Karpas-422 (cell line): Measurements from ENCODE around the gene CACNA2D3. TPM values are rescaled to one million over a fixed set of nuclear protein-coding genes. Genes with fewer than 3 reads are reported as not detected.
A peak's percentile ranks its signal among the peaks of the same experiment; 100 is the strongest.
"Not testable (repeated sequence)": the region's sequence is repeated elsewhere in the genome, so short reads cannot be mapped to it uniquely, and the experiment has no call there.

Experiments
- DNase-seq: peaks from one replicate; pipeline ENCODE4 v3.0.0-alpha.2; 2015
- H2AFZ ChIP-seq: fragments of 200-600 bp; sonication (generic); 2 replicates; pipeline ENCODE4 v1.6.1; 2014; ENCODE audit warnings: antibody characterized with exemption, low read length, mixed read lengths
- H3K27ac ChIP-seq: fragments of 200-600 bp; sonication (generic); 2 replicates; pipeline ENCODE4 v1.5.1; 2014; ENCODE audit warnings: mild to moderate bottlenecking, low read length, moderate library complexity
- H3K27me3 ChIP-seq: fragments of 200-600 bp; sonication (generic); 2 replicates; pipeline ENCODE4 v1.6.1; 2014; ENCODE audit warnings: low read length, mixed read lengths
- H3K36me3 ChIP-seq: fragments of 200-600 bp; sonication (generic); 2 replicates; pipeline ENCODE4 v1.6.1; 2014; ENCODE audit warnings: low read length, mixed read lengths; ENCODE audit not compliant: insufficient read depth
- H3K4me1 ChIP-seq: fragments of 200-600 bp; sonication (generic); 2 replicates; pipeline ENCODE4 v1.6.1; 2014; ENCODE audit warnings: mild to moderate bottlenecking, low read length, mixed read lengths
- H3K4me2 ChIP-seq: fragments of 200-600 bp; sonication (generic); 2 replicates; pipeline ENCODE4 v1.6.1; 2014; ENCODE audit warnings: low read length, low read depth, mild to moderate bottlenecking; ENCODE audit not compliant: poor library complexity, severe bottlenecking
- H3K4me3 ChIP-seq: fragments of 200-600 bp; sonication (generic); 2 replicates; pipeline ENCODE4 v1.5.1; 2014; ENCODE audit warnings: mild to moderate bottlenecking, antibody characterized with exemption, low read length, mixed read lengths
- H3K79me2 ChIP-seq: fragments of 200-600 bp; sonication (generic); 2 replicates; pipeline ENCODE4 v1.6.1; 2014; ENCODE audit warnings: mild to moderate bottlenecking, low read length, mixed read lengths
- H3K9ac ChIP-seq: fragments of 200-600 bp; sonication (generic); 2 replicates; pipeline ENCODE4 v1.6.0; 2014; ENCODE audit warnings: low read length
- H3K9me2 ChIP-seq: fragments of 200-600 bp; sonication (generic), shearing (Covaris generic); replicated peaks from 2 replicates; pipeline ENCODE4 v1.6.0; 2014; ENCODE audit warnings: mild to moderate bottlenecking, low read length, moderate library complexity; ENCODE audit not compliant: insufficient read depth
- H3K9me3 ChIP-seq: fragments of 300-700, 200-600 bp; sonication (generic); 2 replicates; pipeline ENCODE4 v1.6.1; 2014; ENCODE audit warnings: low read length, mixed read lengths
- H4K20me1 ChIP-seq: fragments of 200-600 bp; sonication (generic); 2 replicates; pipeline ENCODE4 v1.6.1; 2014; ENCODE audit warnings: mild to moderate bottlenecking, antibody characterized with exemption, low read length, low read depth; ENCODE audit not compliant: insufficient read depth
- total RNA-seq: library from RNA; depleted of rRNA; stranded (reverse); fragments of >200 nt; shearing (Covaris generic); gene quantifications from 2 replicates; pipeline ENCODE4 v1.2.3, GENCODE V29; 2014; ENCODE audit warnings: low replicate concordance

The CACNA2D3 gene
- total RNA-seq, 1 experiment from 2014 or later: not detected

DNA sequence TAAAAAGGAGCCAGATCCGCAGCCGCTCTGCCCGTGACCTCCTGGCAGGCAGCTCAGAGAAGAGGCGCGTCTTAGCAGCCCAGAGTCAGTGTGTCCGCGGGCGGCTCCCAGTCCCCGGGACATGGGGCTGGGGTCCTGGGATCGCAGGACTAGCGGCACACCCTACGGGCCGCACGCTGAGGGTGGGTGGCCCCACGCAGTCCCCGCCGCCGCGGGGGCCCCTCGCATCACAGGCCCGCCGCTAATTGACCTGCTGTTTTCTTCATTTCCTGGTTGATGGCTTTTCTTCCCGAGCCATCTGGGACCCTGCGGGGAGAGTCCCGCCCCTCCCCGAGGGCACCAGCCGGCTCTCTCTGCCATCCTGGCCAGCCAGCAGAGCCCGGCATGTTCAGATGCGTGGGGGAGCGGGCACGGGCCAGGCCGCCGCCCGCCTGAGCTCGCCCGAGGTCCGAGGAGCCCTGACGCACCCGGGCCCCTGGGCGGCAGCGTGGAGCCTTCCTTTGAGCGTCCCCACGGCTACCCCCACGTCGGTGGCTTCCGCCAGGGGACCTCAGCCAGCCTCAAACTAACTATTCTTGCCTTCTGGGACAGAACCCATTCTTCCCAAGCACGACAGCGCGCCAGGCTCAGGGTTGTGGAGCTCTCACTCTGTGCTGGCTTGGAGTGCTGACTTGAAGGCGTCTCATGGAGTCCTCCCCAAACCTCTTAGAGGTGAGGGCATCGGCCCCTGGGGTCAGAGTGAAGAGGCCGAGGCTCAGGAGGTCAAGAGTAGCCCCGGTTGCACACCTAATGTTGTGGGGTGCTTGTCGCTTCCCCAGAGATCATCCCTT, 34.6 kb upstream of the CACNA2D3 start:
- DNase-seq: no peak

GRCh38 chr3:54093491-54094248, 28.7 kb upstream of the CACNA2D3 start:
- no peaks in the 10 kb centered on the region for H3K9me2 ChIP-seq
- no peak overlapping the region for H2AFZ ChIP-seq
- H3K36me3 ChIP-seq: no peaks in the 10 kb centered on the region
- H3K4me3 ChIP-seq: no peak overlapping the region
- H3K9me3 ChIP-seq: no peaks in the 10 kb centered on the region
- H4K20me1 ChIP-seq: no peaks in the 10 kb centered on the region
- H3K27ac ChIP-seq: no peak overlapping the region
- no peaks in the 10 kb centered on the region for H3K79me2 ChIP-seq
- no peak for DNase-seq
- no peak overlapping the region for H3K9ac ChIP-seq
- H3K4me2 ChIP-seq: no peak overlapping the region
- H3K27me3 ChIP-seq: no peaks in the 10 kb centered on the region
- peaks cover 11% of the 10 kb centered on the region for H3K4me1 ChIP-seq

More for the DNA sequence above, 34.6 kb upstream of the CACNA2D3 start:
- Histone ChIP-seq H4K20me1 (no peaks in the 10 kb centered on the region), H3K36me3 (no peaks in the 10 kb centered on the region), H3K4me2 (no peak overlapping the region), H3K79me2 (no peaks in the 10 kb centered on the region), H3K9me2 (no peaks in the 10 kb centered on the region), H3K27ac (no peak overlapping the region), H3K9ac (no peak overlapping the region), H3K4me3 (no peak overlapping the region), H3K9me3 (no peaks in the 10 kb centered on the region), H2AFZ (no peak overlapping the region), H3K27me3 (no peaks in the 10 kb centered on the region), H3K4me1 (no peaks in the 10 kb centered on the region)

- Histone ChIP-seq H4K20me1 (no peaks in the 10 kb centered on the region), H3K4me3 (no peak overlapping the region), H3K9ac (no peak overlapping the region), H3K9me3 (no peaks in the 10 kb centered on the region), H3K27ac (no peak overlapping the region), H3K36me3 (no peaks in the 10 kb centered on the region), H3K79me2 (no peaks in the 10 kb centered on the region), H3K4me2 (no peak overlapping the region), H3K27me3 (no peaks in the 10 kb centered on the region), H2AFZ (no peak overlapping the region), H3K9me2 (no peaks in the 10 kb centered on the region), H3K4me1 (peaks cover 19% of the 10 kb centered on the region)
- no peak for DNase-seq
These were observed 27.4 kb upstream of the CACNA2D3 start for GRCh38 chr3:54094926-54095325.

DNA sequence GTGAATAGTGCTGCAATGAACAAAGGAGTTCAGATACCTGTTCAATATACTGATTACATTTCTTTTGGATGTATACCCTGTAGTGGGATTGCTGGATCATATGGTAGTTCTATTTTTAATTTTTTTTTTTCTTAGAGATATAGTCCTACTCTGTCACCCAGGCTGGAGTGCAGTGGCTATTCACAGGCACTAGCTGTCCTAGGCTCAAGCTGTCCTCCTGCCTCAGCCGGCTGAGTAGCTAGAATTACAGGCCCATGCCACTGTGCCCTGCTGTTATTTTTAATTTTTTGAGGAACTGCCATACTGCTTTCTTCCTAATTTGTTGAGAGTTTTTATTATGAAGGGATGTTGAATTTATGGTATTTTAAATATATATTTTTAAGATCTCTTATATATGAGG, 23.0 kb upstream of the CACNA2D3 start:
- Histone ChIP-seq H3K27me3 (no peaks in the 10 kb centered on the region), H3K36me3 (no peaks in the 10 kb centered on the region), H3K9me3 (no peaks in the 10 kb centered on the region), H3K4me1 (peaks cover 25% of the 10 kb centered on the region), H2AFZ (no peak overlapping the region), H3K27ac (no peak overlapping the region), H3K79me2 (no peaks in the 10 kb centered on the region), H3K4me2 (no peak overlapping the region), H3K9me2 (no peaks in the 10 kb centered on the region), H4K20me1 (no peaks in the 10 kb centered on the region), H3K9ac (no peak overlapping the region), H3K4me3 (no peak overlapping the region)
- DNase-seq: no peak

GRCh38 chr3:54104084-54104483, 18.3 kb upstream of the CACNA2D3 start:
- DNase-seq: no peak
- Histone ChIP-seq H3K79me2 (no peaks in the 10 kb centered on the region), H3K9ac (no peak overlapping the region), H3K36me3 (no peaks in the 10 kb centered on the region), H3K9me2 (no peaks in the 10 kb centered on the region), H2AFZ (no peak overlapping the region), H3K9me3 (no peaks in the 10 kb centered on the region), H3K4me2 (no peak overlapping the region), H3K27ac (no peak overlapping the region), H3K27me3 (no peaks in the 10 kb centered on the region), H4K20me1 (no peaks in the 10 kb centered on the region), H3K4me1 (peaks cover 11% of the 10 kb centered on the region), H3K4me3 (no peak overlapping the region)

- H3K4me3 ChIP-seq, H4K20me1 ChIP-seq: not testable (repeated sequence)
- H3K4me1 ChIP-seq: peaks cover 11% of the 10 kb centered on the region
These were observed 6.2 kb upstream of the CACNA2D3 start for GRCh38 chr3:54116129-54116528.

GRCh38 chr3:54120657-54121413, 1.5 kb upstream of the CACNA2D3 start:
- peak overlapping the region; percentile 55; the same call in 1 of the 2 replicates for H3K27ac ChIP-seq
- H3K9ac ChIP-seq: peak overlapping the region; percentile 77
- peak; percentile 95 for DNase-seq
- no peaks in the 10 kb centered on the region for H3K36me3 ChIP-seq
- H3K4me2 ChIP-seq: peak overlapping the region; percentile 95
- no peaks in the 10 kb centered on the region for H4K20me1 ChIP-seq
- H3K27me3 ChIP-seq: no peaks in the 10 kb centered on the region
- H2AFZ ChIP-seq: peak overlapping the region; percentile 81
- no peaks in the 10 kb centered on the region for H3K9me2 ChIP-seq
- peak overlapping the region; percentile 69 for H3K4me3 ChIP-seq
- no peaks in the 10 kb centered on the region for H3K79me2 ChIP-seq
- no peaks in the 10 kb centered on the region for H3K9me3 ChIP-seq
- peaks cover 15% of the 10 kb centered on the region for H3K4me1 ChIP-seq

More at GRCh38 chr3:54116129-54116528, 6.2 kb upstream of the CACNA2D3 start:
- not testable (repeated sequence) for H2AFZ ChIP-seq, DNase-seq, H3K9me3 ChIP-seq, H3K4me2 ChIP-seq, H3K36me3 ChIP-seq, H3K27ac ChIP-seq, H3K9me2 ChIP-seq, H3K9ac ChIP-seq, H3K79me2 ChIP-seq, H3K27me3 ChIP-seq
